GM21390 (cell line): Measurements from ENCODE around the gene PPBP.

Source experiments
- ATAC-seq: cut with Tn5 transposase; IDR thresholded peaks from one replicate; pipeline ENCODE4 v1.9.1; 2021; ENCODE audit not compliant: unreplicated experiment

PPBP gene

DNA sequence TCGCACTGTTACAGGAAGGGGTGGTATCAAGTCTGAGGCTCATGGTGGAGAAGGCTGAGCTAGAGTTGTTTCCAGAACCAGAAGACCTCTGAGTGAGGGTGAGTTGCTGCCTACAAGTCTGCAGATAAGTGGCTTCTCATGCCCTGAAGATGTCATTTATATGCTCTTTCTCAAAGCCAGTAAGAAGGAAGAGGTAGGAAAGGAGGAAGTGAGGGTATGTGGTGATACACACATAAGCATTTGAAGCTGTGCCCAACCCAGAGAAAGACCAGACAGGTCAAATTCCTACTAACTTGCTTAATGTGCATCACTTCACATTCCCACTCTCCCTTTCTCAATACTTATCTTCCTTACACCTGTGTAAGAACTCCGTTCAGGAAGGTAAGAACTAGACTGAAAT, at the start of gene PPBP:
Gene PPBP, minus strand, starts transcription at position 130 of the 400 bp plus-strand sequence. Its CDS starts 87 bp downstream, at position 43.
- no peak for ATAC-seq

DNA sequence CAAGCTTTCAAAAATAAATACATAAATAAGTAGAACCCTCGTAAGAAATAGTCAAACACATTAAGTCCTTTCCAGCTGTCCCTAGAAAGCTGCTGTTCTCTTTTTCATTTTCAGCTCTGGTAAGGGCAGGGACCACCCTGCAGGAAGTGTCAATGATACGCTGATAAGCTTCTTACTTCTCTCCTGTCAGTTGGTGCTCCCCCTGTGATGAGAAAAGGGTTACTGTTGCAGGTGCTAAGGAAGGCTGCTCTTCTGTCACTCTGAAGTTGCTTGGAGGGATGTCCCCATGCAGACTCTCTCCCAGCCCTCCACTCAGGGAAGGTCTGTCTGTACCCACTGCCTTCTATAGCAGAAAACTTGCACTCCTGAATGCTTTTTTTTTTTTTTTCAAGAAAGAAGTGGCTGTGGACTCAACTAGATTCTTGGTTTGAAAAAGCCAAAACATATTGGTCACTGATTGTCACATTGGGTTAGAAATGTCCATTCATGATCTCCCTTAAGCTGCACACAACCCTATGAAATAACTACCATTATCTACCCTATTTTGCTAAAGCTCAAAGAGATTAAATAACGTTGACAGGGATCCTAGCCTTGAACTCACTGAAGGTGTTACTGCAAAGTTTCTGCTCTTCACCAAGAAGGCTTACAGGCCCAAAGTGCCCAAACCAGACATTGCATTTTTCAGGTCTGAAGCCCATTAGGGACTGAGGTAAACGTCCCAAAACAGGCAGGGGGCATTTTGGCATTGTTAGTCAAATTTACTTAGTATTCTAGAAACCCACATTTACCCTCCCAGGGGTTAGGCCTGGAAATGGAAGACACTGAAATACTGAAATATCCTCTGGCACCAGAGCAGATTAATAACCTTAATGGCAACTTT, 49.3 kb upstream of the PPBP start:
- no peak for ATAC-seq

- no peak for ATAC-seq
Measured at GRCh38 chr4:74033739-74034138, 45.7 kb upstream of the PPBP start.

GRCh38 chr4:74032064-74032463, 44.1 kb upstream of the PPBP start:
- no peak for ATAC-seq

- ATAC-seq = no peak
Measured at GRCh38 chr4:74031576-74031975, 43.6 kb upstream of the PPBP start.

- no peak for ATAC-seq
Measured at GRCh38 chr4:74030285-74030684, 42.3 kb upstream of the PPBP start.

- no peak for ATAC-seq
Measured at GRCh38 chr4:74028504-74028903, 40.5 kb upstream of the PPBP start.

DNA sequence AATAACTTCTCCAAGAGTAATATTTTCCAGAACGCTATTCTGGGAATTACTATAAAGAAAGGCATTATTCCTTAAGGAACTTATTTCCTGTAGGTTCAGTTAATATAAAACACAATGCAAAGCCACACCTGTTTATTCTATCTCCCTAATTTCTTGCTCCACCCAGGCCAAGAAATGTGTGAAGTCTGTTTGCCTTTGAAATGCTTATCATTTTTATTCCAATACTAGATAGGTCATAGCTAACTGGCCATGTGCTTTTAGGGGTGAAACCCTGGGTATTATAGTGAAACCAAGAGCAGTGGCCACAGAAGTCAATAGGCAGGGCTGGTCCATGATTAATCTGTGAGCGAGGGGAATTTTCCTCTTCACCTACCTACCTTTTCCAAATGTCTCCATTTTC, 35.7 kb upstream of the PPBP start:
- no peak for ATAC-seq

DNA sequence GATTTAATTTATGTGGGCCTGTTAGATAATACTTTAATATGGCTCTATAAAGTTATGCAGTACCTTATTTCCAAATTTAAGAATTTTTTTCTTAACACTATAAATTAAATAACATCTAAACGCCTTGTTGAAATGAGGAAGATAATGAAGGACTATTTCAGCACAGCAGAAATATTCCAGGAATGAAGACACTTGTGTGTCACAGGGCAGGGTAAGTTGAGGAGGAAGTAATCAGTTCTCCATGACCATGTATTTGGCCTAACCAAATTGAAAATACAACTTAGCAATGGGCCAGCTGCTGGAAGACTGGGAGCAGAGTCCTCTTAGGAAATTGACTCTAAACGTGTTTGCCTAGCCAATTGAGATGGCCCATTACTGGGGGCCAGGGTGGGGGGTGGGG, 33.6 kb upstream of the PPBP start:
- ATAC-seq = no peak

- no peak for ATAC-seq
Measured at GRCh38 chr4:74018771-74019170, 30.8 kb upstream of the PPBP start.

GRCh38 chr4:74018116-74018515, 30.1 kb upstream of the PPBP start:
- ATAC-seq = no peak

DNA sequence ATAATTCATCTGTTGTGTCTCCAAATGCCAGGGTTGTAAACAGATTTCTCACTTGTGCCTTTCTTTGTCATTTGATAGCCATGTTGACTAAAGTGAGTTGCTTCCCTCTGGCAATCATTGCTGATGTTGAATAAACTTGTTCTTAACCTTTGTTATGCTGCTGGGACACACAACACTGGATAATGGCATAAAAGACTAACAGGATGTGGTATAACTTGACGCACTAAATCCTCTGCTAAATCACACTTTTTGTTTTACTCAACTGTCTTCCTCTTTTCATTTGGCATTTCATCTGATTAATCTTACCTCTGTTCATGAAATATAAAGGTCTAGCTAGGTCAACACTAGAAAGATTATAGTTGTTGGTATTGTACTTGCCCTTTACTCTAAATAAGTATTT, 28.1 kb upstream of the PPBP start:
- no peak for ATAC-seq

GRCh38 chr4:74015126-74015780, 27.3 kb upstream of the PPBP start:
- no peak for ATAC-seq

GRCh38 chr4:74014332-74014731, 26.3 kb upstream of the PPBP start:
- ATAC-seq = no peak

- no peak for ATAC-seq
Measured at GRCh38 chr4:74013264-74013663, 25.3 kb upstream of the PPBP start.

GRCh38 chr4:74012130-74012529, 24.1 kb upstream of the PPBP start:
- no peak for ATAC-seq

DNA sequence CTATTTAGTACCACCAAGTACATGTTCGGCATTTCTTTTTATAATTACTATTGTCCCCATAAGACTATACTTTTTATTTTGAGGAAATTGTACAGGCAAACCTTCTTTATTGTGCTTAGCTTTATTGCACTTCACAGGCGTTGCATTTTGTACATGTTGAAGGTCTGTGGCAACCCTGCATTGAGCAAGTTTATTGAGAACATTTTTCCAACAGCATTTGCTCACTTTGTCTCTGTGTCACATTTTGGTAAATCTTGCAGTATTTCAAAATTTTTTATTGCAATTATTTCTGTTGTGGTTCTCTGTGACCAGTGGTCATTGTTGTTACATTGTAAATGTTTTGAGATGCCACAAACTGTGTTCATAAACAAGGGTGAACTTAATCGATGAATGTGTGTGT, 21.3 kb upstream of the PPBP start:
- ATAC-seq = no peak

DNA sequence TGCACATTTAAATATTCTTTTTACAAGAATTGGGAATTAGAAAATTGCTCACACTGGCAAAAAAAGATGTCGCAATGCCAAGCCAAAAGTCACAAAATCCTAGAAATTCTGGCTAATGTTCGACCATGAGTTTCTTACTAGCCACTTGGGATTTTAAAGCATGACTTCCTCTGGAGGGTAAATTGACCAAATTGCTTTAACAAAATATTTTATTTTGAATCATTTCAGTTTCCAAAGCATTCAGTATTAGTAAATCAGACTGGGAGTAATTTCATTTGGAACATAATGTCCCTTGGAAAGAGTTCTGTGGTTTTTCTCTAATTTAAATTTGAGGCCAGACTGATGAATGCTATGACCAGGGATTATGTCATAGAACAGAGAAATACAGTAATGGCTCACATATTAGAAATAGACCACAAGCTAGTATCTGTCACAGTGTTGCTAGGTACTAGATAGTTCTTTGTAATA, 18.1 kb upstream of the PPBP start:
- no peak for ATAC-seq

- no peak for ATAC-seq
Measured at GRCh38 chr4:74005528-74005927, 17.5 kb upstream of the PPBP start.

- ATAC-seq = no peak
Measured at GRCh38 chr4:74004668-74005067, 16.7 kb upstream of the PPBP start.

GRCh38 chr4:74000301-74000700, 12.3 kb upstream of the PPBP start:
- no peak for ATAC-seq
